A673 (cell line): Measurements from ENCODE around the gene TNFSF9.

Source experiments
- EZH2 ChIP-seq: fragments of 200-600 bp; sonication (generic); IDR thresholded peaks from 2 replicates; pipeline ENCODE4 v1.6.1; 2017; ENCODE audit warnings: borderline replicate concordance, low read depth, mild to moderate bottlenecking, mixed read lengths, antibody characterized with exemption, low read length; ENCODE audit not compliant: poor library complexity, severe bottlenecking
- TF ChIP-seq, protein P1 (sequence below): fragments of 300-800, 200-600 bp; sonication (generic); conservative IDR thresholded peaks from 2 replicates; pipeline ENCODE4 v1.5.1; 2017; ENCODE audit warnings: low read depth, mild to moderate bottlenecking, antibody characterized with exemption, low read length, moderate library complexity, mixed read lengths

- TF ChIP-seq, protein P1, sequence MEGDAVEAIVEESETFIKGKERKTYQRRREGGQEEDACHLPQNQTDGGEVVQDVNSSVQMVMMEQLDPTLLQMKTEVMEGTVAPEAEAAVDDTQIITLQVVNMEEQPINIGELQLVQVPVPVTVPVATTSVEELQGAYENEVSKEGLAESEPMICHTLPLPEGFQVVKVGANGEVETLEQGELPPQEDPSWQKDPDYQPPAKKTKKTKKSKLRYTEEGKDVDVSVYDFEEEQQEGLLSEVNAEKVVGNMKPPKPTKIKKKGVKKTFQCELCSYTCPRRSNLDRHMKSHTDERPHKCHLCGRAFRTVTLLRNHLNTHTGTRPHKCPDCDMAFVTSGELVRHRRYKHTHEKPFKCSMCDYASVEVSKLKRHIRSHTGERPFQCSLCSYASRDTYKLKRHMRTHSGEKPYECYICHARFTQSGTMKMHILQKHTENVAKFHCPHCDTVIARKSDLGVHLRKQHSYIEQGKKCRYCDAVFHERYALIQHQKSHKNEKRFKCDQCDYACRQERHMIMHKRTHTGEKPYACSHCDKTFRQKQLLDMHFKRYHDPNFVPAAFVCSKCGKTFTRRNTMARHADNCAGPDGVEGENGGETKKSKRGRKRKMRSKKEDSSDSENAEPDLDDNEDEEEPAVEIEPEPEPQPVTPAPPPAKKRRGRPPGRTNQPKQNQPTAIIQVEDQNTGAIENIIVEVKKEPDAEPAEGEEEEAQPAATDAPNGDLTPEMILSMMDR, result no peak
- TF ChIP-seq EZH2, result no peak
Observed at GRCh38 chr19:6568816-6569215, 38.0 kb downstream of the TNFSF9 start.
